Measurements from ENCODE around the gene SNX9.

The SNX9 gene

GRCh38 chr6:157840261-157840660 is 17.2 kb downstream of the SNX9 start:
- H4K8ac ChIP-seq (ENCODE audit: low read length) = no peak overlapping the region
- H3K4me3 ChIP-seq (ENCODE audit: insufficient read depth in 1 of 2, low read depth in 1 of 2, low read length in 2 of 2) = peak overlapping the region in 1 of 2 experiments; percentile 59
- H3K9ac ChIP-seq (ENCODE audit: low read length) = peak overlapping the region; percentile 81
- H2AFZ ChIP-seq (ENCODE audit: low read depth, low read length) = no peak overlapping the region
- 85% methylated on average over 2 of the region's 2 CpGs for WGBS
- H2BK5ac ChIP-seq (ENCODE audit: low read depth, low read length, poor library complexity, severe bottlenecking) = no peak overlapping the region
- no peak overlapping the region for H2AK5ac ChIP-seq (ENCODE audit: low read length, severe bottlenecking)
- H3K4me1 ChIP-seq (ENCODE audit: control insufficient read depth, insufficient read depth, low read depth, low read length) = peaks cover 14% of the 10 kb centered on the region
- peaks cover 5% of the 10 kb centered on the region for H3K79me1 ChIP-seq (replicated peaks; ENCODE audit: low read length, poor library complexity, severe bottlenecking)
- no peak overlapping the region for H4K91ac ChIP-seq (ENCODE audit: low read length)
- H2BK15ac ChIP-seq (ENCODE audit: low read depth, poor library complexity, severe bottlenecking) = no peak overlapping the region
- no peak overlapping the region for H2BK12ac ChIP-seq (ENCODE audit: low read length in 2 of 2)
- no peak overlapping the region for H3K18ac ChIP-seq (ENCODE audit: low read depth in 1 of 2, low read length in 2 of 2)
- H3K4me2 ChIP-seq (ENCODE audit: low read length, poor library complexity, severe bottlenecking) = no peak overlapping the region
- H3K27me3 ChIP-seq (ENCODE audit: control insufficient read depth in 1 of 2, insufficient read depth in 1 of 2, low read length in 2 of 2) = no peaks in the 10 kb centered on the region
- peak overlapping the region in 1 of 2 experiments; percentile 65 for H3K14ac ChIP-seq (ENCODE audit: low read length in 2 of 2)
- H3K36me3 ChIP-seq (ENCODE audit: control insufficient read depth in 1 of 2, insufficient read depth in 2 of 2, low read depth in 1 of 2, low read length in 2 of 2) = peaks cover 0 to 44% of the 10 kb centered on the region in 2 experiments
- DNase-seq = no peak
- H3K9me3 ChIP-seq (ENCODE audit: control insufficient read depth, low read length) = no peaks in the 10 kb centered on the region
- no peak overlapping the region for H3K4ac ChIP-seq (ENCODE audit: low read depth in 1 of 2, low read length in 2 of 2)
- no peak overlapping the region for H3K23ac ChIP-seq (ENCODE audit: low read length in 2 of 2)
- no peak overlapping the region for H3K27ac ChIP-seq (ENCODE audit: low read length, poor library complexity, severe bottlenecking)
- no peak overlapping the region for H2BK120ac ChIP-seq (ENCODE audit: low read depth, low read length)

DNA sequence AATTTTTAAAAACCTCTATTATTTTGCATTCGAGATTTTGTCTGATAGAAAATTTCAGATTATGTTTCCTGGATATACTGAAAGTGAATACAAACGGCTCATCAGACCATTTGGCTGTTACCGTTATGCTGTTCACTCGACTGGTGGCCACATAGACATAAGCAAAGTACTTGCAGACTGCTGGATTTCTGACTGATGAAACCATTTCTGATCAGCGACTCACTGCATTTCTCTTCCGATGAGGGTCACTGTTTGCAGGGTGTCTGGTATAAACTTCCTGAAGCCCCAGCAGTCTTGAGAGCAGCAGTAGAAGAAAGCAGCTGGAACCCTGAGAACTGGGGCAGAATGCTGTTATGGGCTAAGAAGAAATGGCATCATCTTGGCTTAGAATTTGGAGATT is 17.7 kb downstream of the SNX9 start:
- H3K18ac ChIP-seq (ENCODE audit: low read depth in 1 of 2, low read length in 2 of 2) = no peak overlapping the region
- no peak overlapping the region for H3K4ac ChIP-seq (ENCODE audit: low read depth in 1 of 2, low read length in 2 of 2)
- H3K23ac ChIP-seq (ENCODE audit: low read length in 2 of 2) = no peak overlapping the region
- H3K79me1 ChIP-seq (replicated peaks; ENCODE audit: low read length, poor library complexity, severe bottlenecking) = peaks cover 5% of the 10 kb centered on the region
- 23% methylated on average over 6 of the region's 6 CpGs for WGBS
- no peak overlapping the region for H2BK5ac ChIP-seq (ENCODE audit: low read depth, low read length, poor library complexity, severe bottlenecking)
- H2BK12ac ChIP-seq (ENCODE audit: low read length in 2 of 2) = no peak overlapping the region
- peak overlapping the region; percentile 11 for H3K4me2 ChIP-seq (ENCODE audit: low read length, poor library complexity, severe bottlenecking)
- H3K4me3 ChIP-seq (ENCODE audit: insufficient read depth in 1 of 2, low read depth in 1 of 2, low read length in 2 of 2) = peak overlapping the region in 1 of 2 experiments; percentile 59
- H3K36me3 ChIP-seq (ENCODE audit: control insufficient read depth in 1 of 2, insufficient read depth in 2 of 2, low read depth in 1 of 2, low read length in 2 of 2) = peaks cover 0 to 43% of the 10 kb centered on the region in 2 experiments
- no peak overlapping the region for H3K14ac ChIP-seq (ENCODE audit: low read length in 2 of 2)
- H2BK120ac ChIP-seq (ENCODE audit: low read depth, low read length) = no peak overlapping the region
- H2AK5ac ChIP-seq (ENCODE audit: low read length, severe bottlenecking) = no peak overlapping the region
- H2BK15ac ChIP-seq (ENCODE audit: low read depth, poor library complexity, severe bottlenecking) = no peak overlapping the region
- DNase-seq = peak; percentile 80
- H3K27ac ChIP-seq (ENCODE audit: low read length, poor library complexity, severe bottlenecking) = peak overlapping the region; percentile 61
- no peaks in the 10 kb centered on the region for H3K27me3 ChIP-seq (ENCODE audit: control insufficient read depth in 1 of 2, insufficient read depth in 1 of 2, low read length in 2 of 2)
- H4K8ac ChIP-seq (ENCODE audit: low read length) = no peak overlapping the region
- no peak overlapping the region for H4K91ac ChIP-seq (ENCODE audit: low read length)
- no peaks in the 10 kb centered on the region for H3K9me3 ChIP-seq (ENCODE audit: control insufficient read depth, low read length)
- H2AFZ ChIP-seq (ENCODE audit: low read depth, low read length) = no peak overlapping the region
- peak overlapping the region; percentile 81 for H3K9ac ChIP-seq (ENCODE audit: low read length)
- H3K4me1 ChIP-seq (ENCODE audit: control insufficient read depth, insufficient read depth, low read depth, low read length) = peaks cover 14% of the 10 kb centered on the region

- H3K4ac ChIP-seq (ENCODE audit: low read depth in 1 of 2, low read length in 2 of 2) = peak overlapping the region in 1 of 2 experiments; percentile 67
- peaks cover 0 to 37% of the 10 kb centered on the region in 2 experiments for H3K36me3 ChIP-seq (ENCODE audit: control insufficient read depth in 1 of 2, insufficient read depth in 2 of 2, low read depth in 1 of 2, low read length in 2 of 2)
- no peak for DNase-seq
- H3K9ac ChIP-seq (ENCODE audit: low read length) = peak overlapping the region; percentile 81
- peak overlapping the region; percentile 33 for H3K27ac ChIP-seq (ENCODE audit: low read length, poor library complexity, severe bottlenecking)
- peak overlapping the region in 1 of 2 experiments; percentile 59 for H3K4me3 ChIP-seq (ENCODE audit: insufficient read depth in 1 of 2, low read depth in 1 of 2, low read length in 2 of 2)
- peak overlapping the region; percentile 57 to 78 for H3K18ac ChIP-seq (ENCODE audit: low read depth in 1 of 2, low read length in 2 of 2)
- no peak overlapping the region for H3K14ac ChIP-seq (ENCODE audit: low read length in 2 of 2)
- no peaks in the 10 kb centered on the region for H3K9me3 ChIP-seq (ENCODE audit: control insufficient read depth, low read length)
- 76% methylated on average over 1 of the region's 2 CpGs for WGBS
- H2AK5ac ChIP-seq (ENCODE audit: low read length, severe bottlenecking) = peak overlapping the region; percentile 97
- H2BK5ac ChIP-seq (ENCODE audit: low read depth, low read length, poor library complexity, severe bottlenecking) = no peak overlapping the region
- H4K91ac ChIP-seq (ENCODE audit: low read length) = peak overlapping the region; percentile 22
- peak overlapping the region; percentile 81 for H4K8ac ChIP-seq (ENCODE audit: low read length)
- H2BK12ac ChIP-seq (ENCODE audit: low read length in 2 of 2) = peak overlapping the region in 1 of 2 experiments; percentile 71
- no peak overlapping the region for H3K4me2 ChIP-seq (ENCODE audit: low read length, poor library complexity, severe bottlenecking)
- H3K27me3 ChIP-seq (ENCODE audit: control insufficient read depth in 1 of 2, insufficient read depth in 1 of 2, low read length in 2 of 2) = no peaks in the 10 kb centered on the region
- no peak overlapping the region for H2BK15ac ChIP-seq (ENCODE audit: low read depth, poor library complexity, severe bottlenecking)
- H3K23ac ChIP-seq (ENCODE audit: low read length in 2 of 2) = no peak overlapping the region
- peak overlapping the region; percentile 77 for H2BK120ac ChIP-seq (ENCODE audit: low read depth, low read length)
- peaks cover 15% of the 10 kb centered on the region for H3K4me1 ChIP-seq (ENCODE audit: control insufficient read depth, insufficient read depth, low read depth, low read length)
- peaks cover 5% of the 10 kb centered on the region for H3K79me1 ChIP-seq (replicated peaks; ENCODE audit: low read length, poor library complexity, severe bottlenecking)
- H2AFZ ChIP-seq (ENCODE audit: low read depth, low read length) = no peak overlapping the region
Observed at GRCh38 chr6:157841211-157841840, 18.3 kb downstream of the SNX9 start.

GRCh38 chr6:157842212-157842611 is 19.2 kb downstream of the SNX9 start:
- Histone ChIP-seq H3K79me1 (replicated peaks; ENCODE audit: low read length, poor library complexity, severe bottlenecking) (peaks cover 3% of the 10 kb centered on the region), H4K91ac (ENCODE audit: low read length) (no peak overlapping the region), H2AK5ac (ENCODE audit: low read length, severe bottlenecking) (no peak overlapping the region), H3K4ac (ENCODE audit: low read depth in 1 of 2, low read length in 2 of 2) (no peak overlapping the region), H3K18ac (ENCODE audit: low read depth in 1 of 2, low read length in 2 of 2) (no peak overlapping the region), H2BK15ac (ENCODE audit: low read depth, poor library complexity, severe bottlenecking) (no peak overlapping the region), H3K4me3 (ENCODE audit: insufficient read depth in 1 of 2, low read depth in 1 of 2, low read length in 2 of 2) (no peak overlapping the region), H3K23ac (ENCODE audit: low read length in 2 of 2) (no peak overlapping the region), H3K27me3 (ENCODE audit: control insufficient read depth in 1 of 2, insufficient read depth in 1 of 2, low read length in 2 of 2) (no peaks in the 10 kb centered on the region), H2AFZ (ENCODE audit: low read depth, low read length) (no peak overlapping the region), H3K14ac (ENCODE audit: low read length in 2 of 2) (no peak overlapping the region), H3K27ac (ENCODE audit: low read length, poor library complexity, severe bottlenecking) (no peak overlapping the region), H3K36me3 (ENCODE audit: control insufficient read depth in 1 of 2, insufficient read depth in 2 of 2, low read depth in 1 of 2, low read length in 2 of 2) (peaks cover 0 to 33% of the 10 kb centered on the region in 2 experiments), H4K8ac (ENCODE audit: low read length) (no peak overlapping the region), H3K9me3 (ENCODE audit: control insufficient read depth, low read length) (no peaks in the 10 kb centered on the region), H3K4me1 (ENCODE audit: control insufficient read depth, insufficient read depth, low read depth, low read length) (peaks cover 17% of the 10 kb centered on the region), H2BK5ac (ENCODE audit: low read depth, low read length, poor library complexity, severe bottlenecking) (no peak overlapping the region), H2BK120ac (ENCODE audit: low read depth, low read length) (no peak overlapping the region), H3K9ac (ENCODE audit: low read length) (no peak overlapping the region), H2BK12ac (ENCODE audit: low read length in 2 of 2) (no peak overlapping the region), H3K4me2 (ENCODE audit: low read length, poor library complexity, severe bottlenecking) (no peak overlapping the region)
- 97% methylated on average over 4 of the region's 4 CpGs for WGBS
- DNase-seq = no peak
